ENCODE data around the gene SND1. TPM values are rescaled to one million over a fixed set of nuclear protein-coding genes. Genes with fewer than 3 reads are reported as not detected.
A peak's percentile ranks its signal among the peaks of the same experiment; 100 is the strongest.

SND1 gene
- total RNA-seq, 4 donors from 2014 or later, result 64.3 to 77.0 (median 70.4) TPM

DNA sequence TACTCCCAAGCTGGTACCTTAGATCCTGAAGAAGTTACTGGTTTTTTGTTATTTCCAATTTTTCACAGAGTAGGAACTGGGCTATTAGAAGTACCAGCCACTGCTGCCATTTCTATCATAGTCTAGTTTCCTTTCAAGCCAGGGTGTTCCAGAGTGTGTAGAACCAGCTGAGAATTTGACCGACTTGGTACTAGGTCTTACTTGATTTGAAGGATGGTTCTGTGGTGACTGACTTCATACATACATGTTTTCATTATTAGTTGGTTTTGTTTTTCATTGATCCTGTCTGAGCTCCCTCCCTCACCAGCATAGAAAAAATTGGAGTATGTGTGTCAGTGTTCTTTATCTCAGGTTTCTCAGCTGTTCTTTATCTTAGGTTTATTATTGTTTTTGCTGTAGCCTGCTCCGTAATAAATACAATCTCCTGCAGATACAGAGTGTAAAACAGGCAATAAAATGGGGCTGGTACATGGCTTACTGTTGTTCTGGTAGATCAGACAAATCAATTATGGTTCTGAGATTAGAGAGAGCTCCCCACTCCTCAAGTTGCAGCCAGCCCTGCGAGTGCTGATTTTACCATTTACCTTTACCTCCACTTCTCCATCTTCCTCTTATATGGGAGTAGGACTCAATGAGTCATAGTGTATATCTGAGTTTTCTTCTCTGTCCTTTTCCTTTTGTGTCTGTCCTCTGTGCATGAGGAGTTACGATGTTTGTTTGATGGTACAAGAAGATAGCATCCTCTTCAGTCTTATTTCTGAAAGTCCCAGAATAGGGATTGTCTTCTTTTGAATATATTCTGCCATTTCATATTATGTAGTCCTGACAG lies 256.6 kb downstream of the SND1 start:
- Histone ChIP-seq H3K36me3 (no peaks in the 10 kb centered on the region), H3K4me1 (peaks cover 10 to 68% (median 38%) of the 10 kb centered on the region in 4 donors), H3K27me3 (no peaks in the 10 kb centered on the region), H3K4me3 (no peak overlapping the region), H3K9me3 (no peaks in the 10 kb centered on the region), H3K27ac (peak overlapping the region in 3 of 4 donors; percentile 27 to 34 (median 33))
- TF ChIP-seq POLR2AphosphoS5 (IDR thresholded peaks at IDR 0.05) (no peak), EP300 (IDR thresholded peaks at IDR 0.05; ENCODE audit: low read depth) (no peak), POLR2A (IDR thresholded peaks at IDR 0.05) (no peak)
- TF ChIP-seq, protein P1, sequence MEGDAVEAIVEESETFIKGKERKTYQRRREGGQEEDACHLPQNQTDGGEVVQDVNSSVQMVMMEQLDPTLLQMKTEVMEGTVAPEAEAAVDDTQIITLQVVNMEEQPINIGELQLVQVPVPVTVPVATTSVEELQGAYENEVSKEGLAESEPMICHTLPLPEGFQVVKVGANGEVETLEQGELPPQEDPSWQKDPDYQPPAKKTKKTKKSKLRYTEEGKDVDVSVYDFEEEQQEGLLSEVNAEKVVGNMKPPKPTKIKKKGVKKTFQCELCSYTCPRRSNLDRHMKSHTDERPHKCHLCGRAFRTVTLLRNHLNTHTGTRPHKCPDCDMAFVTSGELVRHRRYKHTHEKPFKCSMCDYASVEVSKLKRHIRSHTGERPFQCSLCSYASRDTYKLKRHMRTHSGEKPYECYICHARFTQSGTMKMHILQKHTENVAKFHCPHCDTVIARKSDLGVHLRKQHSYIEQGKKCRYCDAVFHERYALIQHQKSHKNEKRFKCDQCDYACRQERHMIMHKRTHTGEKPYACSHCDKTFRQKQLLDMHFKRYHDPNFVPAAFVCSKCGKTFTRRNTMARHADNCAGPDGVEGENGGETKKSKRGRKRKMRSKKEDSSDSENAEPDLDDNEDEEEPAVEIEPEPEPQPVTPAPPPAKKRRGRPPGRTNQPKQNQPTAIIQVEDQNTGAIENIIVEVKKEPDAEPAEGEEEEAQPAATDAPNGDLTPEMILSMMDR (IDR thresholded peaks at IDR 0.05), result no peak
- no peak for DNase-seq
- in situ Hi-C loops (cut with MboI; ENCODE audit: low pct_ligation_motif_present in 1 of 4, low pct_unique_long_range_greater_than_20kb in 1 of 4, low sequenced_read_pairs in 3 of 4) (no loop called here), intact Hi-C loops (cut with DNase I; ENCODE audit: low total_unique reads) (no loop called here)
- 57 to 69% methylated on average over 4 of the region's 4 CpGs for WGBS, 2 donors (ENCODE audit: low coverage in 1 of 2)

DNA sequence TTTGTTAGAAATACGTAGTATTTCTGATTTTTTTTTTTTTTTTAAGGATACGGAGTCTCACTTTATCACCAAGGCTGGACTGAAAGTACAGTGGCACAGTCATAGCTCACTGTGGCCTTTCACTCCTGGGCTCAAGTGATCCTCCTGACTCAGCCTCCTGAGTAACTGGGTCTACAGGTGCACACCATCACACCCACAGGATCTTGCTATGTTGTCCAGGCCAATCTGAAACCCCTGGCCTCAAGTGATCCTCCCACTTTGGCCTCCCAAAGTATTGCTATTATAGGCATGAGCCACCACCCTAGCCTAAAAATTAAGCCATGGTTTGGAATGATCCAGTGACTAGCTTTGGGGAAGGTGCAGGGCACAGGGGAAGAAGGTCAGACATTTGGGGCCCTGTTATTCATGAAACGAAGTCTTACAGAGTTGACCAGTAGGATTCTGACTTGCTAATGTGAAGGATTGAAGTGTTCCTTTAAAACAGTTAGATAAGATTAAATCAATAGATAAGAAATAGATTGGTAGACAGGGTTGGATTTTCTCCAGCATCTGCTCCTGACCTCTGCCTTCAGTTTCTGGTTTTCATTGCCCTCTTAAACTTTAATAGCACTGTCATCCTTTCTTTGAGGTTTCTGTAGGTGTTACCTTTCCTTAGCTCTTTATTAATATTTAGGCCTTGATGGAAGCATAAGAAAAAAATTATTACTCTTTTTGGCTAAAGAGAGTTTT lies 257.6 kb downstream of the SND1 start:
- Histone ChIP-seq H3K4me3 (no peak overlapping the region), H3K9me3 (no peaks in the 10 kb centered on the region), H3K27me3 (no peaks in the 10 kb centered on the region), H3K4me1 (peaks cover 10 to 68% (median 38%) of the 10 kb centered on the region in 4 donors), H3K36me3 (no peaks in the 10 kb centered on the region), H3K27ac (peak overlapping the region in 1 of 4 donors; percentile 27)
- intact Hi-C loops (cut with DNase I; ENCODE audit: low total_unique reads), result no loop called here
- DNase-seq, result no peak
- TF ChIP-seq POLR2A (IDR thresholded peaks at IDR 0.05), result no peak
- TF ChIP-seq, protein P1 (IDR thresholded peaks at IDR 0.05), result no peak
- 39 to 77% methylated on average over 2 to 3 of the region's 3 CpGs for WGBS, 2 donors (ENCODE audit: low coverage in 1 of 2)
- in situ Hi-C loops (cut with MboI; ENCODE audit: low pct_ligation_motif_present in 1 of 4, low pct_unique_long_range_greater_than_20kb in 1 of 4, low sequenced_read_pairs in 3 of 4), result no loop called here

DNA sequence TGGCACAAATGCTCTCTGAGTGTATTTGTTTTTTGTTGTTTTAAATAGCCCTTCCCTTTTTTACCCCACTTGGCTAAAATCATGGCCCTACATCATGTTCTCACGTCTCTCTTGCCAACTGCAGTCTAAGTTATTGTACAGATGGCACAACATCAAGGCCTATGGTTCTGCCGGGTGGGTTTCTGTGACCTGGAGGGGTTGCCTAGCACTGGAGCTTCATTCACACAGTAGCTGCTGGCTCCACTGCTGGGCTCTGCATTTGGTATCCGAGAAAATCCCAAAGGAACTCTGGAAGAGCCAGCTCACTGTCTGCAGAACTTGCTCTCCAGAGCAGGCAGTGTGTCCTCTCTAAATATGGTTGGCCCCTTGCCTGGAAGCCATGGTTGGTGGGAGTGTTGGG lies 258.7 kb downstream of the SND1 start:
- no peaks in the 10 kb centered on the region for H3K27me3 ChIP-seq
- in situ Hi-C loops (cut with MboI; ENCODE audit: low pct_ligation_motif_present in 1 of 4, low pct_unique_long_range_greater_than_20kb in 1 of 4, low sequenced_read_pairs in 3 of 4) (no loop called here), intact Hi-C loops (cut with DNase I; ENCODE audit: low total_unique reads) (no loop called here)
- no peak overlapping the region for H3K27ac ChIP-seq
- DNase-seq, result no peak
- H3K9me3 ChIP-seq, result no peaks in the 10 kb centered on the region
- no peaks in the 10 kb centered on the region for H3K36me3 ChIP-seq
- no peak overlapping the region for H3K4me3 ChIP-seq
- 87 to 97% methylated on average over 3 of the region's 3 CpGs for WGBS, 2 donors (ENCODE audit: low coverage in 1 of 2)
- no peak for TF ChIP-seq EP300 (IDR thresholded peaks at IDR 0.05; ENCODE audit: low read depth)
- H3K4me1 ChIP-seq, result peaks cover 8 to 66% (median 38%) of the 10 kb centered on the region in 4 donors

DNA sequence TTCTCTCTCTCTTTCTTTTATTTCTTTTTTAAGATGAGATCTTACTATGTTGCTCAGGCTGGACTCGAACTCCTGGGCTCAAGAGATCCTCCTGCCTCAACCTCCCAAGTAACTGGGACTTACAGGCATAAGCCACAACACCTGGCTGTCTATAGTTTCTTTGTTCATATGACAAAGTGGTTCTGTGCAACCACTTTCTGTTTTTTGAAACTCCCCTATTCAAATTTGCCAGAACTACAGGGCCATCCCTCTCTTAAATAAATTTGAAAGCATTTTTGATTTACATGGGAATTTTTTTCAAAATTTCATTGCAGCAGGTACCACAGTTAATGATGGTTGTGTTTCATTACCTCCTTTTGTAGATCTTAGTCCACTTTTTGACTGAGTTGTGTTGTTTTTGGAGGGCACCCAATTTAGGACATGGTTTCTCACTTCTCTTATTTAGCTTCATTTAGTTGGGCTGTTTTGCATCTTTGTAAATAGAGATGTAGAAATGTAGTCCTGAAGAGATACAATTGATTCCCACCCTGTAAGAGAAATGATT lies 260.0 kb downstream of the SND1 start:
- Histone ChIP-seq H3K4me3 (no peak overlapping the region), H3K4me1 (peaks cover 0 to 53% (median 34%) of the 10 kb centered on the region in 4 donors), H3K27me3 (no peaks in the 10 kb centered on the region), H3K36me3 (no peaks in the 10 kb centered on the region), H3K27ac (no peak overlapping the region), H3K9me3 (no peaks in the 10 kb centered on the region)
- TF ChIP-seq, protein P1 (IDR thresholded peaks at IDR 0.05), result no peak
- TF ChIP-seq EP300 (IDR thresholded peaks at IDR 0.05; ENCODE audit: low read depth) (no peak), POLR2A (IDR thresholded peaks at IDR 0.05) (no peak), POLR2AphosphoS5 (IDR thresholded peaks at IDR 0.05) (no peak)
- intact Hi-C loops (cut with DNase I; ENCODE audit: low total_unique reads) (no loop called here), in situ Hi-C loops (cut with MboI; ENCODE audit: low pct_ligation_motif_present in 1 of 4, low pct_unique_long_range_greater_than_20kb in 1 of 4, low sequenced_read_pairs in 3 of 4) (no loop called here)
- 85 to 86% methylated on average over 1 of the region's 1 CpG for WGBS, 2 donors (ENCODE audit: low coverage in 1 of 2)
- no peak for DNase-seq

All from transverse colon (tissue), 4 donors.